ENCODE results near the gene MIAT. TPM values are rescaled to one million over a fixed set of nuclear protein-coding genes. Genes with fewer than 3 reads are reported as not detected.

Gene MIAT
- total RNA-seq, 1 donor from 2014 or later, result 6.1 TPM

- Histone ChIP-seq H3K4me3 (no peak overlapping the region), H3K27me3 (no peaks in the 10 kb centered on the region), H3K27ac (no peak overlapping the region), H3K36me3 (no peaks in the 10 kb centered on the region), H3K4me1 (peaks cover 9% of the 10 kb centered on the region), H3K9me3 (no peaks in the 10 kb centered on the region)
- no peak for TF ChIP-seq CTCF (IDR thresholded peaks at IDR 0.05)
- intact Hi-C loops (cut with DNase I), result no loop called here
- no peak for ATAC-seq
- no peak for DNase-seq
Observed at GRCh38 chr22:26684168-26684567, 26.8 kb downstream of the MIAT start.

- no peaks in the 10 kb centered on the region for H3K9me3 ChIP-seq
- no peaks in the 10 kb centered on the region for H3K27me3 ChIP-seq
- H3K36me3 ChIP-seq, result no peaks in the 10 kb centered on the region
- DNase-seq (no peak), ATAC-seq (no peak)
- H3K4me1 ChIP-seq, result peaks cover 8% of the 10 kb centered on the region
- H3K4me3 ChIP-seq, result no peak overlapping the region
- intact Hi-C loops (cut with DNase I), result no loop called here
- no peak for TF ChIP-seq CTCF (IDR thresholded peaks at IDR 0.05)
- H3K27ac ChIP-seq, result no peak overlapping the region
Observed at GRCh38 chr22:26685601-26686000, 28.2 kb downstream of the MIAT start.

GRCh38 chr22:26687439-26687838 is 30.1 kb downstream of the MIAT start:
- Histone ChIP-seq H3K27ac (no peak overlapping the region), H3K9me3 (no peaks in the 10 kb centered on the region), H3K4me3 (no peak overlapping the region), H3K4me1 (no peaks in the 10 kb centered on the region), H3K36me3 (no peaks in the 10 kb centered on the region), H3K27me3 (no peaks in the 10 kb centered on the region)
- no peak for DNase-seq
- intact Hi-C loops (cut with DNase I), result no loop called here
- no peak for TF ChIP-seq CTCF (IDR thresholded peaks at IDR 0.05)
- no peak for ATAC-seq

- Histone ChIP-seq H3K4me1 (no peaks in the 10 kb centered on the region), H3K27ac (no peak overlapping the region), H3K9me3 (no peaks in the 10 kb centered on the region), H3K27me3 (no peaks in the 10 kb centered on the region), H3K4me3 (no peak overlapping the region), H3K36me3 (peaks cover 5% of the 10 kb centered on the region)
- ATAC-seq (no peak), DNase-seq (no peak)
- intact Hi-C loops (cut with DNase I), result no loop called here
- no peak for TF ChIP-seq CTCF (IDR thresholded peaks at IDR 0.05)
Observed at GRCh38 chr22:26689513-26690301, 32.3 kb downstream of the MIAT start.

GRCh38 chr22:26690654-26691376 is 33.4 kb downstream of the MIAT start:
- intact Hi-C loops (cut with DNase I), result no loop called here
- no peak for TF ChIP-seq CTCF (IDR thresholded peaks at IDR 0.05)

More at GRCh38 chr22:26690654-26691376, 33.4 kb downstream of the MIAT start:
- Histone ChIP-seq H3K9me3 (no peaks in the 10 kb centered on the region), H3K27ac (no peak overlapping the region), H3K27me3 (no peaks in the 10 kb centered on the region), H3K4me3 (no peak overlapping the region), H3K4me1 (no peaks in the 10 kb centered on the region), H3K36me3 (peaks cover 5% of the 10 kb centered on the region)
- ATAC-seq (no peak), DNase-seq (no peak)

Data from upper lobe of right lung (tissue), 1 donor.